ENCODE measurements around the gene PDCD10.

- TF ChIP-seq RAD21 (conservative IDR thresholded peaks at IDR 0.05) (no peak), POLR2AphosphoS5 (IDR thresholded peaks at IDR 0.05) (no peak), CTCF (IDR thresholded peaks at IDR 0.05; ENCODE audit: poor library complexity, severe bottlenecking) (no peak), MXI1 (conservative IDR thresholded peaks at IDR 0.05; ENCODE audit: poor library complexity, severe bottlenecking) (no peak)
Measured at GRCh38 chr3:167773584-167773983, 38.9 kb upstream of the PDCD10 start.

All from neural cell (in vitro differentiated cells).